Endothelial cell (in vitro differentiated cells): ENCODE data around the gene BCAN. TPM values are rescaled to one million over a fixed set of nuclear protein-coding genes. Genes with fewer than 3 reads are reported as not detected.

Source experiments
- DNase-seq: peaks from one replicate; pipeline ENCODE4 v3.0.0; 2021; ENCODE audit warnings: low spot score
- H3K27ac Mint-ChIP-seq: one replicate; pipeline ENCODE4 v1.8.0; 2021; ENCODE audit warnings: mixed read lengths, inconsistent platforms; ENCODE audit not compliant: unreplicated experiment
- H3K27me3 Mint-ChIP-seq: one replicate; pipeline ENCODE4 v1.8.0; 2021; ENCODE audit warnings: mild to moderate bottlenecking, moderate library complexity, mixed read lengths, inconsistent platforms; ENCODE audit not compliant: unreplicated experiment
- H3K36me3 Mint-ChIP-seq: one replicate; pipeline ENCODE4 v1.8.0; 2021; ENCODE audit warnings: mild to moderate bottlenecking, low read depth, mixed read lengths, inconsistent platforms; ENCODE audit not compliant: unreplicated experiment
- H3K4me1 Mint-ChIP-seq: one replicate; pipeline ENCODE4 v1.8.0; 2021; ENCODE audit warnings: mild to moderate bottlenecking, mixed read lengths, inconsistent platforms; ENCODE audit not compliant: unreplicated experiment
- H3K4me3 Mint-ChIP-seq: one replicate; pipeline ENCODE4 v1.8.0; 2021; ENCODE audit warnings: mild to moderate bottlenecking, mixed read lengths, inconsistent platforms; ENCODE audit not compliant: unreplicated experiment
- H3K9me3 Mint-ChIP-seq: one replicate; pipeline ENCODE4 v1.8.0; 2021; ENCODE audit warnings: mixed read lengths, inconsistent platforms; ENCODE audit not compliant: unreplicated experiment
- CTCF ChIP-seq: fragments of 200-600 bp; sonication (generic); IDR thresholded peaks from one replicate; pipeline ENCODE4 v1.5.0; 2021; ENCODE audit warnings: antibody characterized with exemption; ENCODE audit not compliant: unreplicated experiment
- total RNA-seq: library from RNA; stranded (reverse); fragmentation: NEBNext Ultra II Directional; extraction: Animal tissue kit (Norgen Biotek cat#: 25700); gene quantifications from one replicate; pipeline ENCODE4 v1.2.1, GENCODE V29; 2021; ENCODE audit not compliant: unreplicated experiment

The BCAN gene
- total RNA-seq, 1 donor from 2014 or later, result 0.46 TPM

GRCh38 chr1:156675210-156676113, 33.5 kb downstream of the BCAN start:
- TF ChIP-seq CTCF, result no peak
- Mint-ChIP-seq H3K4me3 (peak overlapping the region; percentile 83), H3K27ac (peak overlapping the region; percentile 42), H3K27me3 (peaks cover 14% of the 10 kb centered on the region), H3K4me1 (peaks cover 57% of the 10 kb centered on the region), H3K36me3 (peaks cover 28% of the 10 kb centered on the region), H3K9me3 (no peaks in the 10 kb centered on the region)
- DNase-seq, result no peak

- no peak for TF ChIP-seq CTCF
- Mint-ChIP-seq H3K4me1 (peaks cover 53% of the 10 kb centered on the region), H3K36me3 (peaks cover 25% of the 10 kb centered on the region), H3K27me3 (peaks cover 11% of the 10 kb centered on the region), H3K9me3 (no peaks in the 10 kb centered on the region), H3K27ac (peak overlapping the region; percentile 42), H3K4me3 (peak overlapping the region; percentile 83)
- no peak for DNase-seq
Observed at GRCh38 chr1:156676114-156676819, 34.4 kb downstream of the BCAN start.

GRCh38 chr1:156676820-156677615, 35.1 kb downstream of the BCAN start, which contains the start of gene NES:
Gene NES (minus strand): TSS chr1:156677407. CDS start chr1:156677264, 143 bp downstream.
- H3K4me3 Mint-ChIP-seq, result peak within 1 kb of the TSS; percentile 88
- peak within 1 kb of the TSS; percentile 67 for H3K27ac Mint-ChIP-seq
- no peaks in the 10 kb centered on the region for H3K9me3 Mint-ChIP-seq
- peaks cover 46% of the 10 kb centered on the region for H3K4me1 Mint-ChIP-seq
- TF ChIP-seq CTCF, result no peak
- peak; percentile 74 for DNase-seq
- peaks cover 18% of the 10 kb centered on the region for H3K36me3 Mint-ChIP-seq
- H3K27me3 Mint-ChIP-seq, result peaks cover 12% of the 10 kb centered on the region

- Mint-ChIP-seq H3K9me3 (no peaks in the 10 kb centered on the region), H3K27me3 (peaks cover 9% of the 10 kb centered on the region), H3K36me3 (peaks cover 12% of the 10 kb centered on the region), H3K27ac (peak overlapping the region; percentile 67), H3K4me1 (peaks cover 39% of the 10 kb centered on the region), H3K4me3 (peak overlapping the region; percentile 88)
- TF ChIP-seq CTCF, result peak; percentile 67
- DNase-seq, result peak; percentile 66
Observed at GRCh38 chr1:156677616-156678596, 36.0 kb downstream of the BCAN start.
